ENCODE data around the gene ZCCHC7. TPM values are rescaled to one million over a fixed set of nuclear protein-coding genes. Genes with fewer than 3 reads are reported as not detected.

The ZCCHC7 gene
- total and polyA plus RNA-seq, 10 of the 15 experiments (the other 5 are each of a cell fraction or from before 2014, with no cell fraction given): 42.9 to 178 (median 53.3) TPM

GRCh38 chr9:37370282-37370681 is 249.9 kb downstream of the ZCCHC7 start:
- in situ Hi-C loops (cut with MboI): no loop called here
- Histone ChIP-seq H3K27ac (ENCODE audit: control insufficient read depth, insufficient read depth) (peak overlapping the region; percentile 97), H3K4me3 (0 out of 2 replicates have a peak overlapping the region, but pooled peaks have one; percentile 56), H4K20me1 (ENCODE audit: control insufficient read depth, insufficient read depth) (no peaks in the 10 kb centered on the region), H3K4me1 (ENCODE audit: control insufficient read depth, insufficient read depth, low read length) (peaks cover 71% of the 10 kb centered on the region), H3K9me3 (replicated peaks; ENCODE audit: control insufficient read depth, insufficient read depth, low read length) (no peaks in the 10 kb centered on the region), H3K27me3 (replicated peaks in 1 of 2; ENCODE audit: control insufficient read depth in 2 of 2, insufficient read depth in 2 of 2, low read length in 1 of 2) (no peaks in the 10 kb centered on the region), H3K4me2 (ENCODE audit: control insufficient read depth, insufficient read depth) (peak overlapping the region; percentile 87), H3K9ac (ENCODE audit: control insufficient read depth, insufficient read depth, low read length) (peak overlapping the region; percentile 83), H3K79me2 (ENCODE audit: control insufficient read depth, insufficient read depth, low read length) (peaks cover 11% of the 10 kb centered on the region), H2AFZ (ENCODE audit: control insufficient read depth, low read depth, low read length) (no peak overlapping the region), H3K36me3 (ENCODE audit: control insufficient read depth in 2 of 2, insufficient read depth in 2 of 2, low read length in 1 of 2) (no peaks in the 10 kb centered on the region)
- BruUV-seq (replicated peaks): TSS peak; percentile 50
- POLR2A ChIA-PET: interaction anchor here (0.6 to 11.3 kb wide), 6 partner anchors 12 to 492 kb away, joined by 3 to 212 read pairs (median 3); no protein-coding TSS in a partner anchor
- intact Hi-C loops (cut with micrococcal nuclease; ENCODE audit: unreplicated experiment): loop anchor here (2.0 to 10.0 kb wide), 3 partner anchors 75 to 375 kb away; no protein-coding TSS in a partner anchor
- RAD21 ChIA-PET (ENCODE audit: unreplicated experiment): interaction anchor here (0.7 to 11.6 kb wide), 8 partner anchors 9 to 54 kb away, joined by 3 to 126 read pairs (median 5); no protein-coding TSS in a partner anchor
- FAIRE-seq (no peak), DNase-seq (ENCODE audit: low read depth, low spot score) (no peak), ATAC-seq (no peak)
- CTCF ChIA-PET: interaction anchor here (2.6 to 13.2 kb wide), 3 partner anchors 20 to 497 kb away, joined by 9 to 220 read pairs (median 32); no protein-coding TSS in a partner anchor
- TF ChIP-seq FOXM1 (IDR thresholded peaks at IDR 0.05; ENCODE audit: low read depth, low read length): no peak
- no peak for TF ChIP-seq TCF7 (IDR thresholded peaks at IDR 0.05; ENCODE audit: borderline replicate concordance)
- no peak for TF ChIP-seq E4F1 (IDR thresholded peaks at IDR 0.05; ENCODE audit: borderline replicate concordance, partially characterized antibody)
- no peak for TF ChIP-seq CHD1 (IDR thresholded peaks at IDR 0.05; ENCODE audit: low read depth, low read length)
- no peak for TF ChIP-seq TARDBP (IDR thresholded peaks at IDR 0.05; ENCODE audit: borderline replicate concordance)
- TF ChIP-seq RELB (IDR thresholded peaks at IDR 0.05; ENCODE audit: low read depth): no peak
- TF ChIP-seq STAT3 (IDR thresholded peaks at IDR 0.05; ENCODE audit: low read depth, low read length): no peak
- no peak for TF ChIP-seq SMC3 (IDR thresholded peaks at IDR 0.05; ENCODE audit: borderline replicate concordance, low read length)
- no peak for TF ChIP-seq YY1 (IDR thresholded peaks at IDR 0.05; ENCODE audit: low read depth, low read length)
- TF ChIP-seq SMARCA5 (IDR thresholded peaks at IDR 0.05): no peak
- no peak for TF ChIP-seq CBX5 (IDR thresholded peaks at IDR 0.05; ENCODE audit: low read depth)
- TF ChIP-seq BRCA1 (IDR thresholded peaks at IDR 0.05; ENCODE audit: low read depth, low read length): no peak
- WGBS (ENCODE audit: insufficient coverage, insufficient replicate concordance, low lambda C conversion rate, missing lambda C conversion rate): 20% methylated on average over 6 of the region's 6 CpGs
- SMC1A ChIA-PET (ENCODE audit: uncharacterized antibody, unreplicated experiment): interaction anchor here (0.6 to 4.7 kb wide), 10 partner anchors 15 to 377 kb away, joined by 3 to 25 read pairs (median 5); no protein-coding TSS in a partner anchor

Measured in GM12878 (cell line).